ENCODE measurements around the gene ZNF862. TPM values are rescaled to one million over a fixed set of nuclear protein-coding genes. Genes with fewer than 3 reads are reported as not detected.

The ZNF862 gene
- total RNA-seq, 1 experiment from 2014 or later = 5.7 TPM

DNA sequence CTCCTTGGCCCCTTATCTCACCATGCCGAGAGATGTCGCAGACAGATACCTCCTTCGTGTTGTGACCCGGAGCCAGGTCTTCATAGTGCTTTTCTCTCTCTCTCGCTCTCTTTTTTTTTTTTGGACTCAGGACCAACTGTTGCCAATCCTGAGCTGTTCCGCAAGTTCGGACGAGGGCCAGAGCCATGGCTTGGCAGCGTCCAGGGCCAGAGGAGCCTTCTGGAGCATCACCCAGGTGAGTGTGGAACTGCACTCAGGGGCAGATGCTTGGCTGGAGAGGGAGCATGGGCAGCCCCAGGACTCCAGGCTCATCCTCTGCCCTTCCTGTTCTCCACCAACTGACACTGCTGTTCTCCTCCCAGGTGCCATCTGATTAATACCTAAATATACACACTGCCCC is 7.8 kb downstream of the ZNF862 start:
- ChIA-PET CTCF (no interaction called here), POLR2A (ENCODE audit: low non-redundant PET) (no interaction called here)
- intact Hi-C loops (cut with micrococcal nuclease; ENCODE audit: unreplicated experiment) = no loop called here
- TF ChIP-seq, protein P1, sequence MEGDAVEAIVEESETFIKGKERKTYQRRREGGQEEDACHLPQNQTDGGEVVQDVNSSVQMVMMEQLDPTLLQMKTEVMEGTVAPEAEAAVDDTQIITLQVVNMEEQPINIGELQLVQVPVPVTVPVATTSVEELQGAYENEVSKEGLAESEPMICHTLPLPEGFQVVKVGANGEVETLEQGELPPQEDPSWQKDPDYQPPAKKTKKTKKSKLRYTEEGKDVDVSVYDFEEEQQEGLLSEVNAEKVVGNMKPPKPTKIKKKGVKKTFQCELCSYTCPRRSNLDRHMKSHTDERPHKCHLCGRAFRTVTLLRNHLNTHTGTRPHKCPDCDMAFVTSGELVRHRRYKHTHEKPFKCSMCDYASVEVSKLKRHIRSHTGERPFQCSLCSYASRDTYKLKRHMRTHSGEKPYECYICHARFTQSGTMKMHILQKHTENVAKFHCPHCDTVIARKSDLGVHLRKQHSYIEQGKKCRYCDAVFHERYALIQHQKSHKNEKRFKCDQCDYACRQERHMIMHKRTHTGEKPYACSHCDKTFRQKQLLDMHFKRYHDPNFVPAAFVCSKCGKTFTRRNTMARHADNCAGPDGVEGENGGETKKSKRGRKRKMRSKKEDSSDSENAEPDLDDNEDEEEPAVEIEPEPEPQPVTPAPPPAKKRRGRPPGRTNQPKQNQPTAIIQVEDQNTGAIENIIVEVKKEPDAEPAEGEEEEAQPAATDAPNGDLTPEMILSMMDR (conservative IDR thresholded peaks at IDR 0.05; ENCODE audit: low read depth, low read length) = no peak
- TF ChIP-seq EZH2 (IDR thresholded peaks at IDR 0.05; ENCODE audit: borderline replicate concordance, low read depth, low read length, poor library complexity, severe bottlenecking) = no peak
- no peaks in the 10 kb centered on the region for H3K9me3 ChIP-seq (ENCODE audit: low read depth, low read length, poor library complexity, severe bottlenecking)
- no peak overlapping the region for H3K27ac ChIP-seq (ENCODE audit: low read depth, low read length, poor library complexity, severe bottlenecking)
- no TSS peak for BruUV-seq (replicated peaks)
- no peaks in the 10 kb centered on the region for H3K36me3 ChIP-seq (ENCODE audit: insufficient read depth, low read length, poor library complexity, severe bottlenecking)
- no peaks in the 10 kb centered on the region for H3K4me1 ChIP-seq (ENCODE audit: insufficient read depth, low read length, poor library complexity, severe bottlenecking)
- no peak overlapping the region for H3K4me3 ChIP-seq (ENCODE audit: low read depth, low read length, poor library complexity, severe bottlenecking)
- DNase-seq (ENCODE audit: low spot score) = no peak
- no peaks in the 10 kb centered on the region for H3K27me3 ChIP-seq (replicated peaks; ENCODE audit: insufficient read depth, low read depth, low read length, poor library complexity)

DNA sequence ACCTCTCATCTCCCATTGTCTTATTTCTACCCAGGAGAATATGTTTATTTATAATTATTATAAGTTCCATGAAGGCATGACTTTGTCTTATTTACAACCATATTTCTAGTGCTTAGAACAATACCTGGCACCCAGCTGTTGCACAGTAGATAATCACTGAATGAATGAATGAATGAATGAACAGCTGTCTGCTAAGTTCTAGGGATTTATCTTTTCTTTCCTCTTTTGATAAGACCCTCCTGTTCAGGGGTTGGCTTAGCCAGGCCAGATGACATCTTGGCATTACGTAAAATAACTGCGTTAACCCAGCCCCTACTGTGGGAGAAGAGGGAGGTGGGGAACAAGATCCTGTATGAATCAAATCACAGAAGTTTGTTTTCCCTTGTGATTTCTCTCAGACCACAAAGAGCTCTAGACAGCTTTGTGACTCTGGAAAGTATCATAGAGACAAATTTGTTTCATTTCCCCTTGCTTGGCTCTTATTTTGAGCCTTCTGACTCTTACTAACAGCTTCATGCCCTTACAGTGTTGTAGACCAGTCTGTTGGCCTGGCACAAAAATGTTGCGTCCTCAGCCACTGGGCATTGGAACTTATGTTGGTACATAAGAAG is 8.4 kb downstream of the ZNF862 start:
- Histone ChIP-seq H3K27ac (ENCODE audit: low read depth, low read length, poor library complexity, severe bottlenecking) (no peak overlapping the region), H3K36me3 (ENCODE audit: insufficient read depth, low read length, poor library complexity, severe bottlenecking) (no peaks in the 10 kb centered on the region), H3K4me3 (ENCODE audit: low read depth, low read length, poor library complexity, severe bottlenecking) (no peak overlapping the region), H3K9me3 (ENCODE audit: low read depth, low read length, poor library complexity, severe bottlenecking) (no peaks in the 10 kb centered on the region), H3K27me3 (replicated peaks; ENCODE audit: insufficient read depth, low read depth, low read length, poor library complexity) (no peaks in the 10 kb centered on the region), H3K4me1 (ENCODE audit: insufficient read depth, low read length, poor library complexity, severe bottlenecking) (no peaks in the 10 kb centered on the region)
- TF ChIP-seq, protein P1 (conservative IDR thresholded peaks at IDR 0.05; ENCODE audit: low read depth, low read length) = no peak
- no peak for TF ChIP-seq EZH2 (IDR thresholded peaks at IDR 0.05; ENCODE audit: borderline replicate concordance, low read depth, low read length, poor library complexity, severe bottlenecking)
- POLR2A ChIA-PET (ENCODE audit: low non-redundant PET) = no interaction called here
- intact Hi-C loops (cut with micrococcal nuclease; ENCODE audit: unreplicated experiment) = no loop called here
- no peak for DNase-seq (ENCODE audit: low spot score)
- CTCF ChIA-PET = no interaction called here
- BruUV-seq (replicated peaks) = no TSS peak

DNA sequence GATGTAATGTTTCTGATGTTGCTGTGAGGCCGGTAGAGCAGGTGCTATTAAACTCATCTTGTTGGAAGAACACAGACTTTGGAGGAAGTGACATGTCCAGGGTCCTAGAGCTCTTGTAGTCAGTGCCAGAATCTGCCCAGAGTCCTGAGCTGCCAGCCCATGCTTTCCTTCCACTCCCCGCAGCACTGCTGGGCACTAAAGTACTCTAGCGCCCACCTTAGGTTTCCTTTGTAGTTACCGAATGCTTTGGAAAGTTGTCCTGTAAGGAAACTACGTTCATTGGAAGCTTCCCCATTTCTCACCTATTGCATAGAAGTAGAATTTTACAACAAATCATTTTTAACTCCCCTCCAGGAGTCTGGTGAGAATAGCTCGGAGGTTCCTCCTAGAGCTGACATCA is 11.0 kb downstream of the ZNF862 start:
- ChIA-PET POLR2A (ENCODE audit: low non-redundant PET) (no interaction called here), CTCF (no interaction called here)
- no peak overlapping the region for H3K4me3 ChIP-seq (ENCODE audit: low read depth, low read length, poor library complexity, severe bottlenecking)
- no peaks in the 10 kb centered on the region for H3K36me3 ChIP-seq (ENCODE audit: insufficient read depth, low read length, poor library complexity, severe bottlenecking)
- no peak overlapping the region for H3K27ac ChIP-seq (ENCODE audit: low read depth, low read length, poor library complexity, severe bottlenecking)
- DNase-seq (ENCODE audit: low spot score) = no peak
- intact Hi-C loops (cut with micrococcal nuclease; ENCODE audit: unreplicated experiment) = no loop called here
- TF ChIP-seq, protein P1 (conservative IDR thresholded peaks at IDR 0.05; ENCODE audit: low read depth, low read length) = no peak
- TF ChIP-seq EZH2 (IDR thresholded peaks at IDR 0.05; ENCODE audit: borderline replicate concordance, low read depth, low read length, poor library complexity, severe bottlenecking) = no peak
- H3K27me3 ChIP-seq (replicated peaks; ENCODE audit: insufficient read depth, low read depth, low read length, poor library complexity) = no peaks in the 10 kb centered on the region
- H3K4me1 ChIP-seq (ENCODE audit: insufficient read depth, low read length, poor library complexity, severe bottlenecking) = peaks cover 3% of the 10 kb centered on the region
- no TSS peak for BruUV-seq (replicated peaks)
- no peaks in the 10 kb centered on the region for H3K9me3 ChIP-seq (ENCODE audit: low read depth, low read length, poor library complexity, severe bottlenecking)
